HEK293 (cell line): ENCODE measurements around the gene LRRC15.

Experiments used
- BCL11A ChIP-seq: fragments of 450-650 bp; formaldehyde crosslinking; IDR thresholded peaks from 2 replicates; pipeline ENCODE4 v1.5.1; 2016; ENCODE audit warnings: low read depth, missing biosample characterization, missing genetic modification characterization
- HOXC10 ChIP-seq: sonication (generic); formaldehyde crosslinking; IDR thresholded peaks from 2 replicates; pipeline ENCODE4 v1.8.1; 2023; ENCODE audit warnings: mild to moderate bottlenecking, missing genetic modification reagents
- TSHZ1 ChIP-seq: fragments of 450-650 bp; formaldehyde crosslinking; IDR thresholded peaks from 2 replicates; pipeline ENCODE4 v1.5.1; 2016; ENCODE audit warnings: missing biosample characterization, missing genetic modification characterization, borderline replicate concordance
- ZBTB7A ChIP-seq: fragments of 450-650 bp; formaldehyde crosslinking; IDR thresholded peaks from 2 replicates; pipeline ENCODE4 v1.5.1; 2016; ENCODE audit warnings: low read depth, missing biosample characterization, missing genetic modification characterization
- ZNF449 ChIP-seq: fragments of 450-650 bp; formaldehyde crosslinking; IDR thresholded peaks from 2 replicates; pipeline ENCODE4 v1.5.1; 2017; ENCODE audit warnings: missing biosample characterization, mild to moderate bottlenecking, missing genetic modification characterization, moderate library complexity
- ZNF518A ChIP-seq: fragments of 450-650 bp; formaldehyde crosslinking; conservative IDR thresholded peaks from 2 replicates; pipeline ENCODE4 v1.5.1; 2016; ENCODE audit warnings: low read depth, missing biosample characterization, missing genetic modification characterization
- ZNF521 ChIP-seq: fragments of 450-650 bp; formaldehyde crosslinking; IDR thresholded peaks from 2 replicates; pipeline ENCODE4 v1.5.1; 2017; ENCODE audit warnings: missing biosample characterization, mild to moderate bottlenecking, missing genetic modification characterization
- ZNF548 ChIP-seq: fragments of 450-650 bp; formaldehyde crosslinking; IDR thresholded peaks from 2 replicates; pipeline ENCODE4 v1.5.1; 2016; ENCODE audit warnings: missing biosample characterization, missing genetic modification characterization
- ZNF596 ChIP-seq: fragments of 450-650 bp; IDR thresholded peaks from 2 replicates; pipeline ENCODE4 v1.5.0; 2018; ENCODE audit warnings: missing biosample characterization, mild to moderate bottlenecking, missing genetic modification characterization, moderate library complexity
- ZNF624 ChIP-seq: fragments of 450-650 bp; formaldehyde crosslinking; IDR thresholded peaks from 2 replicates; pipeline ENCODE4 v1.5.1; 2017; ENCODE audit warnings: missing biosample characterization, missing genetic modification characterization
- ZNF76 ChIP-seq: fragments of 450-650 bp; formaldehyde crosslinking; IDR thresholded peaks from 2 replicates; pipeline ENCODE4; 2016; ENCODE audit warnings: low read depth, missing biosample characterization, missing genetic modification characterization, borderline replicate concordance
- ZNF785 ChIP-seq: fragments of 450-650 bp; formaldehyde crosslinking; IDR thresholded peaks from 2 replicates; pipeline ENCODE4 v1.5.1; 2016; ENCODE audit warnings: missing biosample characterization, missing genetic modification characterization
- ZNF843 ChIP-seq: fragments of 450-650 bp; formaldehyde crosslinking; IDR thresholded peaks from 2 replicates; pipeline ENCODE4 v1.5.1; 2016; ENCODE audit warnings: missing biosample characterization, missing genetic modification characterization
- TF ChIP-seq, protein P1 (sequence below): fragments of 450-650 bp; formaldehyde crosslinking; conservative IDR thresholded peaks from 2 replicates; pipeline ENCODE4 v1.5.1; 2016; ENCODE audit warnings: low read depth, missing biosample characterization, missing genetic modification characterization
- TF ChIP-seq, protein P2 (sequence below): fragments of 450-650 bp; formaldehyde crosslinking; IDR thresholded peaks from 2 replicates; pipeline ENCODE4 v1.5.1; 2017; ENCODE audit warnings: missing biosample characterization, missing genetic modification characterization
- TF ChIP-seq, protein P3 (sequence below): fragments of 450-650 bp; formaldehyde crosslinking; IDR thresholded peaks from 2 replicates; pipeline ENCODE4 v1.5.1; 2016; ENCODE audit warnings: missing biosample characterization, missing genetic modification characterization
- TF ChIP-seq, protein P4 (sequence below): IDR thresholded peaks from 2 replicates; pipeline ENCODE4 v1.6.1; 2011; ENCODE audit warnings: mild to moderate bottlenecking, low read depth, low read length, borderline replicate concordance

The LRRC15 gene

DNA sequence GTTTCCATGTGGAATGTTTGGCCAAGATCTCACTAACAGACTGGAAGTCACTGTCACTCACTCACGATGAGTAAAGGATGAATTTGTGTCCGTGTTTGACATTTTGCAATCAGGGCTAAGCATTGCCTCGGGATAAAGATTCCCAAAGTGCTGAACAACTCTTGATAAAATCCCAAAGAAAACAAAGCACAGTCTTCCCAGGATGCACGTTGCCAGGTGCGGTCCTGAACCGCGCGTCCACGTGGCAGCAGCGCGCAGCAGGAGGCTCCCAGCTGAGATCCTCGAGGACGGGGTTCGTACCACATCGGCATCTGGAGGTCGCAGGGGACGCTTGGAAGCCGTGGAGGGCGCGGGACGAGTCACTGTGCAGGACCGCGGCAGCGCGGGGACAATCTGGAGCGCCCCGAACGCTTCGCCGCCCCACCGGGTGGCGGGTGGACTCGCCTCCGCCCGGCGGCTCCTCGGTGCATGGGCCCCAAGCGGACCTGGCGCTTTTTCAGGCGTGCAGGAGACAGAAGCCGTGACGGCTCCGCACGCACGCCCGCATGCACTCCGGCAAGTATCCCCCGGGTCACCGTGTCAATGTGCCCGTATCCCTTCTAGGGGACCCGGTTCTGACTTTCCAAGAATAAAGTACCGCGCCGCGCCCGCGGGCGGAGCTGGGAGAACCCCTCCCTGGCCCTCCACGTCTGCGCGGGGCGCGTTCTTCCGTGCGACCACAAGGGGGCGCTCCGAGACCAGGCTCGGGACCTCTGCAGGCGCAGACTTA is 36.1 kb downstream of the LRRC15 start (continued):
- TF ChIP-seq ZNF449 (no peak), TSHZ1 (tag by site-specific recombination) (no peak), BCL11A (tag by site-specific recombination) (no peak), ZBTB7A (tag by site-specific recombination) (peak; percentile 48; the same call in 1 of the 2 replicates), ZNF521 (no peak), ZNF76 (tag by site-specific recombination) (peak; percentile 78), ZNF785 (tag by site-specific recombination) (no peak), HOXC10 (CRISPR knock-in tag) (no peak), ZNF624 (no peak), ZNF843 (no peak), ZNF518A (tag by site-specific recombination) (no peak), ZNF596 (no peak), ZNF548 (no peak)
- TF ChIP-seq, protein P1, sequence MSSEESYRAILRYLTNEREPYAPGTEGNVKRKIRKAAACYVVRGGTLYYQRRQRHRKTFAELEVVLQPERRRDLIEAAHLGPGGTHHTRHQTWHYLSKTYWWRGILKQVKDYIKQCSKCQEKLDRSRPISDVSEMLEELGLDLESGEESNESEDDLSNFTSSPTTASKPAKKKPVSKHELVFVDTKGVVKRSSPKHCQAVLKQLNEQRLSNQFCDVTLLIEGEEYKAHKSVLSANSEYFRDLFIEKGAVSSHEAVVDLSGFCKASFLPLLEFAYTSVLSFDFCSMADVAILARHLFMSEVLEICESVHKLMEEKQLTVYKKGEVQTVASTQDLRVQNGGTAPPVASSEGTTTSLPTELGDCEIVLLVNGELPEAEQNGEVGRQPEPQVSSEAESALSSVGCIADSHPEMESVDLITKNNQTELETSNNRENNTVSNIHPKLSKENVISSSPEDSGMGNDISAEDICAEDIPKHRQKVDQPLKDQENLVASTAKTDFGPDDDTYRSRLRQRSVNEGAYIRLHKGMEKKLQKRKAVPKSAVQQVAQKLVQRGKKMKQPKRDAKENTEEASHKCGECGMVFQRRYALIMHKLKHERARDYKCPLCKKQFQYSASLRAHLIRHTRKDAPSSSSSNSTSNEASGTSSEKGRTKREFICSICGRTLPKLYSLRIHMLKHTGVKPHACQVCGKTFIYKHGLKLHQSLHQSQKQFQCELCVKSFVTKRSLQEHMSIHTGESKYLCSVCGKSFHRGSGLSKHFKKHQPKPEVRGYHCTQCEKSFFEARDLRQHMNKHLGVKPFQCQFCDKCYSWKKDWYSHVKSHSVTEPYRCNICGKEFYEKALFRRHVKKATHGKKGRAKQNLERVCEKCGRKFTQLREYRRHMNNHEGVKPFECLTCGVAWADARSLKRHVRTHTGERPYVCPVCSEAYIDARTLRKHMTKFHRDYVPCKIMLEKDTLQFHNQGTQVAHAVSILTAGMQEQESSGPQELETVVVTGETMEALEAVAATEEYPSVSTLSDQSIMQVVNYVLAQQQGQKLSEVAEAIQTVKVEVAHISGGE: no peak
- TF ChIP-seq, protein P2, sequence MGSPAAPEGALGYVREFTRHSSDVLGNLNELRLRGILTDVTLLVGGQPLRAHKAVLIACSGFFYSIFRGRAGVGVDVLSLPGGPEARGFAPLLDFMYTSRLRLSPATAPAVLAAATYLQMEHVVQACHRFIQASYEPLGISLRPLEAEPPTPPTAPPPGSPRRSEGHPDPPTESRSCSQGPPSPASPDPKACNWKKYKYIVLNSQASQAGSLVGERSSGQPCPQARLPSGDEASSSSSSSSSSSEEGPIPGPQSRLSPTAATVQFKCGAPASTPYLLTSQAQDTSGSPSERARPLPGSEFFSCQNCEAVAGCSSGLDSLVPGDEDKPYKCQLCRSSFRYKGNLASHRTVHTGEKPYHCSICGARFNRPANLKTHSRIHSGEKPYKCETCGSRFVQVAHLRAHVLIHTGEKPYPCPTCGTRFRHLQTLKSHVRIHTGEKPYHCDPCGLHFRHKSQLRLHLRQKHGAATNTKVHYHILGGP (tag by site-specific recombination): peak; percentile 79
- TF ChIP-seq, protein P3, sequence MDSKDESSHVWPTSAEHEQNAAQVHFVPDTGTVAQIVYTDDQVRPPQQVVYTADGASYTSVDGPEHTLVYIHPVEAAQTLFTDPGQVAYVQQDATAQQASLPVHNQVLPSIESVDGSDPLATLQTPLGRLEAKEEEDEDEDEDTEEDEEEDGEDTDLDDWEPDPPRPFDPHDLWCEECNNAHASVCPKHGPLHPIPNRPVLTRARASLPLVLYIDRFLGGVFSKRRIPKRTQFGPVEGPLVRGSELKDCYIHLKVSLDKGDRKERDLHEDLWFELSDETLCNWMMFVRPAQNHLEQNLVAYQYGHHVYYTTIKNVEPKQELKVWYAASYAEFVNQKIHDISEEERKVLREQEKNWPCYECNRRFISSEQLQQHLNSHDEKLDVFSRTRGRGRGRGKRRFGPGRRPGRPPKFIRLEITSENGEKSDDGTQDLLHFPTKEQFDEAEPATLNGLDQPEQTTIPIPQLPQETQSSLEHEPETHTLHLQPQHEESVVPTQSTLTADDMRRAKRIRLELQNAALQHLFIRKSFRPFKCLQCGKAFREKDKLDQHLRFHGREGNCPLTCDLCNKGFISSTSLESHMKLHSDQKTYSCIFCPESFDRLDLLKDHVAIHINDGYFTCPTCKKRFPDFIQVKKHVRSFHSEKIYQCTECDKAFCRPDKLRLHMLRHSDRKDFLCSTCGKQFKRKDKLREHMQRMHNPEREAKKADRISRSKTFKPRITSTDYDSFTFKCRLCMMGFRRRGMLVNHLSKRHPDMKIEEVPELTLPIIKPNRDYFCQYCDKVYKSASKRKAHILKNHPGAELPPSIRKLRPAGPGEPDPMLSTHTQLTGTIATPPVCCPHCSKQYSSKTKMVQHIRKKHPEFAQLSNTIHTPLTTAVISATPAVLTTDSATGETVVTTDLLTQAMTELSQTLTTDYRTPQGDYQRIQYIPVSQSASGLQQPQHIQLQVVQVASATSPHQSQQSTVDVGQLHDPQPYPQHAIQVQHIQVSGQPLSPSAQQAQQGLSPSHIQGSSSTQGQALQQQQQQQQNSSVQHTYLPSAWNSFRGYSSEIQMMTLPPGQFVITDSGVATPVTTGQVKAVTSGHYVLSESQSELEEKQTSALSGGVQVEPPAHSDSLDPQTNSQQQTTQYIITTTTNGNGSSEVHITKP: peak; percentile 94
- TF ChIP-seq, protein P4, sequence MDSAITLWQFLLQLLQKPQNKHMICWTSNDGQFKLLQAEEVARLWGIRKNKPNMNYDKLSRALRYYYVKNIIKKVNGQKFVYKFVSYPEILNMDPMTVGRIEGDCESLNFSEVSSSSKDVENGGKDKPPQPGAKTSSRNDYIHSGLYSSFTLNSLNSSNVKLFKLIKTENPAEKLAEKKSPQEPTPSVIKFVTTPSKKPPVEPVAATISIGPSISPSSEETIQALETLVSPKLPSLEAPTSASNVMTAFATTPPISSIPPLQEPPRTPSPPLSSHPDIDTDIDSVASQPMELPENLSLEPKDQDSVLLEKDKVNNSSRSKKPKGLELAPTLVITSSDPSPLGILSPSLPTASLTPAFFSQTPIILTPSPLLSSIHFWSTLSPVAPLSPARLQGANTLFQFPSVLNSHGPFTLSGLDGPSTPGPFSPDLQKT: no peak
